ENCODE data around the gene RNF180. TPM values are rescaled to one million over a fixed set of nuclear protein-coding genes. Genes with fewer than 3 reads are reported as not detected.

The RNF180 gene
- total and polyA plus RNA-seq, 8 donors, result 1.2 to 15.4 (median 4.2) TPM

DNA sequence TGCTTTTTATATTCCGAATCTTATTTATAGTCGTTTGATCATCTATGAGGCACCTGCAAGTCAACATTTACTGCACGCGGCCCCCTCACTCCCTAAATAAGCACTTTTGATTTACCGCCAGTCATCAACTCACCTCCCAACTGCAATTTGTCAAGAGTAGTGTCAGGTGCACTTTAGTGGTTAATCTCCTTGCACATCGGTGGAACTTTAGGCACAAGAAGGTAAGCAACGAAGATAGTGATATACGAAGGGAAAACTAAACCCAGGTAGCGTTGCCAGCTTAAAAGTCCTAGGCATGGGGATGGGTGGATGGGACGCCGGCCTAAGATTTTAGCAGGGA is 513 bp upstream of the RNF180 start:
- Histone ChIP-seq H3K36me3 (no peaks in the 10 kb centered on the region), H3K4me3 (peak overlapping the region; percentile 64 to 83 (median 72)), H3K27ac (peak overlapping the region; percentile 64 to 89 (median 74)), H3K9me3 (no peaks in the 10 kb centered on the region), H3K27me3 (peaks cover 0 to 14% (median 0%) of the 10 kb centered on the region in 3 donors), H3K4me1 (peaks cover 0 to 17% (median 8%) of the 10 kb centered on the region in 4 donors)
- intact Hi-C loops (cut with DNase I; ENCODE audit: low total_unique reads), result no loop called here
- 17 to 30% (median 24%) methylated on average over 11 of the region's 11 CpGs for WGBS, 5 donors
- no peak for DNase-seq
- no peak for TF ChIP-seq EP300 (IDR thresholded peaks at IDR 0.05)
- TF ChIP-seq POLR2A (IDR thresholded peaks at IDR 0.05), result no peak
- no peak for TF ChIP-seq POLR2AphosphoS5 (IDR thresholded peaks at IDR 0.05)
- TF ChIP-seq, protein P1, sequence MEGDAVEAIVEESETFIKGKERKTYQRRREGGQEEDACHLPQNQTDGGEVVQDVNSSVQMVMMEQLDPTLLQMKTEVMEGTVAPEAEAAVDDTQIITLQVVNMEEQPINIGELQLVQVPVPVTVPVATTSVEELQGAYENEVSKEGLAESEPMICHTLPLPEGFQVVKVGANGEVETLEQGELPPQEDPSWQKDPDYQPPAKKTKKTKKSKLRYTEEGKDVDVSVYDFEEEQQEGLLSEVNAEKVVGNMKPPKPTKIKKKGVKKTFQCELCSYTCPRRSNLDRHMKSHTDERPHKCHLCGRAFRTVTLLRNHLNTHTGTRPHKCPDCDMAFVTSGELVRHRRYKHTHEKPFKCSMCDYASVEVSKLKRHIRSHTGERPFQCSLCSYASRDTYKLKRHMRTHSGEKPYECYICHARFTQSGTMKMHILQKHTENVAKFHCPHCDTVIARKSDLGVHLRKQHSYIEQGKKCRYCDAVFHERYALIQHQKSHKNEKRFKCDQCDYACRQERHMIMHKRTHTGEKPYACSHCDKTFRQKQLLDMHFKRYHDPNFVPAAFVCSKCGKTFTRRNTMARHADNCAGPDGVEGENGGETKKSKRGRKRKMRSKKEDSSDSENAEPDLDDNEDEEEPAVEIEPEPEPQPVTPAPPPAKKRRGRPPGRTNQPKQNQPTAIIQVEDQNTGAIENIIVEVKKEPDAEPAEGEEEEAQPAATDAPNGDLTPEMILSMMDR (IDR thresholded peaks at IDR 0.05), result no peak

DNA sequence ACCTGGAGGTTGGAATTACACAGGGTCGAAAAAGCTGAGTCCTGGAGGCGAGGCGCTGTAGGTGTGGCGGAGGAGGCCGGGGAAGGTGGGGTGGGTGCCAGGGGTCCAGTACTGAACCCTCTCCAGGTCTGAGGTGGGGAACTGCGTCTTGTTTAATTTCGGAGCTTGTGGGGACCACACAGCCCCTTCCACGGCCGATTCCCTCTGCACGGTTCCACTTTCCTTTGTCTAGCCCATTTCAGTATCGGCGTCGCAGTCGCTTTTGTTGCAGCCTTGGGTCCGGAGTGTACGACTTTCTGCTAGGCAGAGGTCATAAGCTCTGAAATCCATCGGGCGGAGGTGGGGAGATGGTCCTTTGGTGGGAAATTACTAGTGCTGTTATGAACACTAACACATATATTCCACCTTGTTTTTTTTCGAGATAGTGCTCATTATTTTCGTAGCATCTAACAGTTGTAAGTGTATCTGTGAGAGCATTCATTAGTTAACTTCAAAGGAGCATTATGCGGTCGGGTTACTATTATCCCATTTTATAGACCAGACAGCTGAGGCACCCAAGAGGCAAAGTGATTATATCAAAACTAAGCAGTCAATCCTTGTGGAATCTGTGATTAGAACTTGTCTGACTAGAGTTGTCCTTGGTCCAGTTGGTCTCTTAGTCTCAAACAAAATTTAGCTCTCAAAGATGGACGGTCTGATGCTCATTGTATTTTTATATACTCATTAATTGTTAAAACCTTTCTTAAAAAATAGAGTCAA is 737 bp downstream of the RNF180 start:
- 8 to 18% (median 13%) methylated on average over 20 to 23 of the region's 23 CpGs for WGBS, 5 donors
- Histone ChIP-seq H3K27ac (peak overlapping the region; percentile 64 to 89 (median 74)), H3K9me3 (no peaks in the 10 kb centered on the region), H3K4me1 (peaks cover 0 to 17% (median 8%) of the 10 kb centered on the region in 4 donors), H3K36me3 (no peaks in the 10 kb centered on the region), H3K27me3 (peaks cover 0 to 14% (median 0%) of the 10 kb centered on the region in 3 donors), H3K4me3 (peak overlapping the region; percentile 64 to 83 (median 72))
- TF ChIP-seq POLR2AphosphoS5 (IDR thresholded peaks at IDR 0.05) (no peak), POLR2A (IDR thresholded peaks at IDR 0.05) (no peak), EP300 (IDR thresholded peaks at IDR 0.05) (no peak)
- TF ChIP-seq, protein P1 (IDR thresholded peaks at IDR 0.05), result no peak
- no peak for DNase-seq
- intact Hi-C loops (cut with DNase I; ENCODE audit: low total_unique reads), result no loop called here

- no peak overlapping the region for H3K27ac ChIP-seq
- no peak for TF ChIP-seq EP300 (IDR thresholded peaks at IDR 0.05)
- peaks cover 0 to 8% (median 3%) of the 10 kb centered on the region in 4 donors for H3K9me3 ChIP-seq
- no peaks in the 10 kb centered on the region for H3K36me3 ChIP-seq
- no peaks in the 10 kb centered on the region for H3K27me3 ChIP-seq
- intact Hi-C loops (cut with DNase I; ENCODE audit: low total_unique reads), result no loop called here
- peaks cover 0 to 9% (median 3%) of the 10 kb centered on the region in 4 donors for H3K4me1 ChIP-seq
- 66 to 72% (median 69%) methylated on average over 2 of the region's 2 CpGs for WGBS, 5 donors
- H3K4me3 ChIP-seq, result no peak overlapping the region
- DNase-seq, result no peak
Observed at GRCh38 chr5:64176301-64176700, 10.7 kb downstream of the RNF180 start.

GRCh38 chr5:64180661-64181343 is 15.2 kb downstream of the RNF180 start:
- Histone ChIP-seq H3K9me3 (no peaks in the 10 kb centered on the region), H3K27me3 (no peaks in the 10 kb centered on the region), H3K27ac (peak overlapping the region in 3 of 5 donors; percentile 2 to 45 (median 6)), H3K4me3 (no peak overlapping the region), H3K36me3 (no peaks in the 10 kb centered on the region), H3K4me1 (peaks cover 0 to 9% (median 3%) of the 10 kb centered on the region in 4 donors)
- TF ChIP-seq POLR2A (IDR thresholded peaks at IDR 0.05) (no peak), POLR2AphosphoS5 (IDR thresholded peaks at IDR 0.05) (no peak), EP300 (IDR thresholded peaks at IDR 0.05) (no peak)
- TF ChIP-seq, protein P1 (IDR thresholded peaks at IDR 0.05), result no peak
- DNase-seq, result no peak
- intact Hi-C loops (cut with DNase I; ENCODE audit: low total_unique reads), result no loop called here
- 48 to 62% (median 60%) methylated on average over 8 of the region's 8 CpGs for WGBS, 5 donors
